ENCODE data around the gene ICAM4.

ICAM4 gene

GRCh38 chr19:10258080-10258710, 28.6 kb upstream of the ICAM4 start:
- no peak overlapping the region for H3K4me3 ChIP-seq (ENCODE audit: low read length)
- TF ChIP-seq ZNF274 (IDR thresholded peaks at IDR 0.05; ENCODE audit: low read depth, low read length), result no peak

GRCh38 chr19:10259162-10259905, 27.4 kb upstream of the ICAM4 start:
- no peak for TF ChIP-seq ZNF274 (IDR thresholded peaks at IDR 0.05; ENCODE audit: low read depth, low read length)
- no peak overlapping the region for H3K4me3 ChIP-seq (ENCODE audit: low read length)

GRCh38 chr19:10260141-10260584, 26.6 kb upstream of the ICAM4 start:
- H3K4me3 ChIP-seq (ENCODE audit: low read length), result no peak overlapping the region
- TF ChIP-seq ZNF274 (IDR thresholded peaks at IDR 0.05; ENCODE audit: low read depth, low read length), result no peak

- no peak for TF ChIP-seq ZNF274 (IDR thresholded peaks at IDR 0.05; ENCODE audit: low read depth, low read length)
- no peak overlapping the region for H3K4me3 ChIP-seq (ENCODE audit: low read length)
These were observed 24.0 kb upstream of the ICAM4 start for GRCh38 chr19:10262771-10263170.

GRCh38 chr19:10266706-10267105, 20.0 kb upstream of the ICAM4 start:
- TF ChIP-seq ZNF274 (IDR thresholded peaks at IDR 0.05; ENCODE audit: low read depth, low read length), result no peak
- H3K4me3 ChIP-seq (ENCODE audit: low read length), result no peak overlapping the region

GRCh38 chr19:10268071-10268470, 18.7 kb upstream of the ICAM4 start:
- H3K4me3 ChIP-seq (ENCODE audit: low read length), result no peak overlapping the region
- TF ChIP-seq ZNF274 (IDR thresholded peaks at IDR 0.05; ENCODE audit: low read depth, low read length), result no peak

GRCh38 chr19:10269333-10270179, 17.2 kb upstream of the ICAM4 start:
- H3K4me3 ChIP-seq (ENCODE audit: low read length), result peak overlapping the region; percentile 69; the same call in 1 of the 2 replicates
- TF ChIP-seq ZNF274 (IDR thresholded peaks at IDR 0.05; ENCODE audit: low read depth, low read length), result no peak

- TF ChIP-seq ZNF274 (IDR thresholded peaks at IDR 0.05; ENCODE audit: low read depth, low read length), result no peak
- H3K4me3 ChIP-seq (ENCODE audit: low read length), result peak overlapping the region; percentile 69; the same call in 1 of the 2 replicates
These were observed 16.6 kb upstream of the ICAM4 start for GRCh38 chr19:10270180-10270615.

GRCh38 chr19:10270616-10271394, 15.9 kb upstream of the ICAM4 start, which contains the start of gene ICAM1:
Gene ICAM1 (plus strand): TSS chr19:10271120. CDS start chr19:10271160, 40 bp downstream.
- peak within 1 kb of the TSS; percentile 69 for H3K4me3 ChIP-seq (ENCODE audit: low read length)
- no peak for TF ChIP-seq ZNF274 (IDR thresholded peaks at IDR 0.05; ENCODE audit: low read depth, low read length)

- TF ChIP-seq ZNF274 (IDR thresholded peaks at IDR 0.05; ENCODE audit: low read depth, low read length), result no peak
These were observed 15.1 kb upstream of the ICAM4 start for GRCh38 chr19:10271543-10272086.

GRCh38 chr19:10274589-10274988, 12.2 kb upstream of the ICAM4 start:
- TF ChIP-seq ZNF274 (IDR thresholded peaks at IDR 0.05; ENCODE audit: low read depth, low read length), result no peak
- H3K4me3 ChIP-seq (ENCODE audit: low read length), result no peak overlapping the region

More at GRCh38 chr19:10271543-10272086, 15.1 kb upstream of the ICAM4 start:
- peak overlapping the region; percentile 69 for H3K4me3 ChIP-seq (ENCODE audit: low read length)

GRCh38 chr19:10277795-10278589, 8.8 kb upstream of the ICAM4 start:
- H3K4me3 ChIP-seq (ENCODE audit: low read length), result no peak overlapping the region

More at GRCh38 chr19:10277795-10278589, 8.8 kb upstream of the ICAM4 start:
- no peak for TF ChIP-seq ZNF274 (IDR thresholded peaks at IDR 0.05; ENCODE audit: low read depth, low read length)
